Neural cell (in vitro differentiated cells): ENCODE data around the gene ITGB3. TPM values are rescaled to one million over a fixed set of nuclear protein-coding genes. Genes with fewer than 3 reads are reported as not detected.
"Not testable (repeated sequence)": the region's sequence is repeated elsewhere in the genome, so short reads cannot be mapped to it uniquely, and the experiment has no call there.

Experiments used
- H2AFZ ChIP-seq: fragments of 200-600, 300-800 bp; sonication (generic), shearing (Covaris generic); 2 replicates; pipeline ENCODE4 v1.6.0; 2014; ENCODE audit warnings: low read depth, mild to moderate bottlenecking, antibody characterized with exemption, low read length, moderate library complexity
- H3F3A ChIP-seq: fragments of 200-600 bp; shearing (Covaris generic); 2 replicates; pipeline ENCODE4 v1.6.1; 2016; ENCODE audit warnings: mild to moderate bottlenecking, moderate library complexity, mixed read lengths, antibody characterized with exemption, low read length; ENCODE audit not compliant: insufficient read depth, poor library complexity, severe bottlenecking
- H3K27ac ChIP-seq: fragments of 200-600, 300-800 bp; sonication (generic), shearing (Covaris generic); 2 replicates; pipeline ENCODE4 v1.5.1; 2014; ENCODE audit warnings: mild to moderate bottlenecking, low read length, moderate library complexity
- H3K27me3 ChIP-seq: fragments of 300-800, 200-600 bp; sonication (generic), shearing (Covaris generic); 2 replicates; pipeline ENCODE4 v1.6.0; 2014; ENCODE audit warnings: mild to moderate bottlenecking, low read depth, low read length, moderate library complexity; ENCODE audit not compliant: insufficient read depth
- H3K36me3 ChIP-seq: fragments of 300-800, 200-600 bp; sonication (generic), shearing (Covaris generic); 2 replicates; pipeline ENCODE4 v1.5.1; 2014; ENCODE audit warnings: mild to moderate bottlenecking, antibody characterized with exemption, low read length, moderate library complexity; ENCODE audit not compliant: insufficient read depth
- H3K4me2 ChIP-seq: fragments of 300-800, 200-600 bp; sonication (generic), shearing (Covaris generic); 2 replicates; pipeline ENCODE4 v1.6.0; 2014; ENCODE audit warnings: mild to moderate bottlenecking, low read length
- H3K4me3 ChIP-seq: fragments of 300-800, 200-600 bp; sonication (generic), shearing (Covaris generic); 2 replicates; pipeline ENCODE4 v1.5.1; 2014; ENCODE audit warnings: mild to moderate bottlenecking, low read length, moderate library complexity
- H3K79me2 ChIP-seq: fragments of 200-600 bp; shearing (Covaris generic); replicated peaks from 2 replicates; pipeline ENCODE4 v1.6.0; 2014; ENCODE audit warnings: mild to moderate bottlenecking, low read length, moderate library complexity; ENCODE audit not compliant: insufficient read depth
- H3K9ac ChIP-seq: fragments of 300-800, 200-600 bp; sonication (generic), shearing (Covaris generic); 2 replicates; pipeline ENCODE4 v1.6.1; 2016; ENCODE audit warnings: mild to moderate bottlenecking, low read length, mixed read lengths
- H3K9me2 ChIP-seq: fragments of 200-600 bp; shearing (Covaris generic); 2 replicates; pipeline ENCODE4 v1.6.1; 2016; ENCODE audit warnings: mild to moderate bottlenecking, low read length, mixed read lengths; ENCODE audit not compliant: insufficient read depth
- H3K9me3 ChIP-seq: fragments of 200-600, 300-800 bp; sonication (generic), shearing (Covaris generic); 2 replicates; pipeline ENCODE4 v1.6.1; 2016; ENCODE audit warnings: mild to moderate bottlenecking, mixed run types, low read length, moderate library complexity, mixed read lengths
- H4K20me1 ChIP-seq: fragments of 200-600 bp; shearing (Covaris generic); 2 replicates; pipeline ENCODE4 v1.6.1; 2016; ENCODE audit warnings: mild to moderate bottlenecking, mixed run types; ENCODE audit not compliant: insufficient read depth
- CTCF ChIP-seq: fragments of 450-650 bp; IDR thresholded peaks from 2 replicates; pipeline ENCODE4 v1.5.1; 2014; ENCODE audit warnings: antibody characterized with exemption, mild to moderate bottlenecking, moderate library complexity; ENCODE audit not compliant: poor library complexity, severe bottlenecking
- EP300 ChIP-seq: fragments of 450-650 bp; conservative IDR thresholded peaks from 2 replicates; pipeline ENCODE4 v1.6.1; 2014; ENCODE audit warnings: antibody characterized with exemption, mild to moderate bottlenecking, moderate library complexity; ENCODE audit not compliant: poor library complexity, severe bottlenecking
- EZH2 ChIP-seq: fragments of 200-600, 300-800 bp; shearing (Covaris generic), sonication (generic); IDR thresholded peaks from 2 replicates; pipeline ENCODE4 v1.6.1; 2014; ENCODE audit warnings: antibody characterized with exemption, low read length, borderline replicate concordance, mild to moderate bottlenecking; ENCODE audit not compliant: insufficient read depth, poor library complexity, severe bottlenecking
- MXI1 ChIP-seq: fragments of 450-650 bp; conservative IDR thresholded peaks from 2 replicates; pipeline ENCODE4 v1.6.1; 2014; ENCODE audit warnings: antibody characterized with exemption, mild to moderate bottlenecking; ENCODE audit not compliant: poor library complexity, severe bottlenecking
- POLR2AphosphoS5 ChIP-seq: IDR thresholded peaks from 2 replicates; pipeline ENCODE4 v1.6.1; 2012
- RAD21 ChIP-seq: fragments of 450-650 bp; conservative IDR thresholded peaks from 2 replicates; pipeline ENCODE4 v1.6.1; 2014; ENCODE audit warnings: antibody characterized with exemption, mild to moderate bottlenecking, moderate library complexity
- REST ChIP-seq: IDR thresholded peaks from 2 replicates; pipeline ENCODE4 v1.6.1; 2012; ENCODE audit warnings: borderline replicate concordance
- SMC3 ChIP-seq: fragments of 450-650 bp; conservative IDR thresholded peaks from 2 replicates; pipeline ENCODE4 v1.6.1; 2014; ENCODE audit warnings: antibody characterized with exemption, mild to moderate bottlenecking, moderate library complexity; ENCODE audit not compliant: poor library complexity
- TAF1 ChIP-seq: IDR thresholded peaks from 2 replicates; pipeline ENCODE4 v1.6.1; 2012; ENCODE audit warnings: low read depth
- polyA plus RNA-seq: library from polyadenylated mRNA; depleted of rRNA; stranded (reverse); fragments of >200 nt; gene quantifications from 2 replicates; pipeline ENCODE4 v1.2.3, GENCODE V29; 2014

ITGB3 gene
- polyA plus RNA-seq, 1 donor from 2014 or later, result not detected

- H3K4me2 ChIP-seq, result no peak overlapping the region
Measured at GRCh38 chr17:47266782-47267181, 13.2 kb downstream of the ITGB3 start.

DNA sequence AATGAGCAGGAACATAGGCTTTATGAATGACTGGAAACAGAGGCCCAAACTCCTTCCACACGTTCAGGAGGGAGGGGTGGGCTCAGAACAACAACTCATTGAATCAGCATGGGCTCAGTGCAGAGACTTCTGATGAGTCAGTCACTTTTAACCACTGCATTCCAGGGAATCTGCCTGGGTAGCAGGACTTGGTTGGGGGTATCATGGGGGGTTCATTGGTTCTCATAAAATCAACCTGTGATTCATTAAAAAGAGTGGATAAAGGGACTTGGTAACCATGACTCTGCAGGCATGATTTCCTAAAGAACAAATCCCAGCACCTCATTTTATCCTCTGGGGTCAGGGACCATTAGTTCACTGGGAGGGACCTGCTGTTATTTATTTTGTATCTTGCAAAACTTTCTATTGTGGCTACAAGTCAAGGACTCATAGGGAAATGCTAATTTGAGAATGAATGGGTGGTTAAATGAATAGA, 13.8 kb downstream of the ITGB3 start:
- no peaks in the 10 kb centered on the region for H4K20me1 ChIP-seq
- no peak overlapping the region for H3K9ac ChIP-seq
- no peaks in the 10 kb centered on the region for H3K27me3 ChIP-seq
- no peak overlapping the region for H2AFZ ChIP-seq
- no peaks in the 10 kb centered on the region for H3K36me3 ChIP-seq
- H3F3A ChIP-seq, result no peaks in the 10 kb centered on the region
- no peak overlapping the region for H3K27ac ChIP-seq
- no peak overlapping the region for H3K4me2 ChIP-seq
- no peak overlapping the region for H3K4me3 ChIP-seq
- H3K79me2 ChIP-seq, result no peaks in the 10 kb centered on the region
- H3K9me3 ChIP-seq, result no peaks in the 10 kb centered on the region
- H3K9me2 ChIP-seq, result no peaks in the 10 kb centered on the region
- TF ChIP-seq REST, result no peak

More at GRCh38 chr17:47266782-47267181, 13.2 kb downstream of the ITGB3 start:
- Histone ChIP-seq H3K9me2 (no peaks in the 10 kb centered on the region), H3K4me3 (no peak overlapping the region), H3K79me2 (no peaks in the 10 kb centered on the region), H3K27ac (no peak overlapping the region), H4K20me1 (no peaks in the 10 kb centered on the region), H3K9me3 (no peaks in the 10 kb centered on the region), H3K36me3 (no peaks in the 10 kb centered on the region), H3K9ac (no peak overlapping the region), H3K27me3 (no peaks in the 10 kb centered on the region), H3F3A (no peaks in the 10 kb centered on the region), H2AFZ (no peak overlapping the region)
- TF ChIP-seq CTCF (no peak), EZH2 (no peak), RAD21 (no peak), POLR2AphosphoS5 (no peak), TAF1 (no peak), MXI1 (no peak), SMC3 (no peak), REST (no peak), EP300 (no peak)

DNA sequence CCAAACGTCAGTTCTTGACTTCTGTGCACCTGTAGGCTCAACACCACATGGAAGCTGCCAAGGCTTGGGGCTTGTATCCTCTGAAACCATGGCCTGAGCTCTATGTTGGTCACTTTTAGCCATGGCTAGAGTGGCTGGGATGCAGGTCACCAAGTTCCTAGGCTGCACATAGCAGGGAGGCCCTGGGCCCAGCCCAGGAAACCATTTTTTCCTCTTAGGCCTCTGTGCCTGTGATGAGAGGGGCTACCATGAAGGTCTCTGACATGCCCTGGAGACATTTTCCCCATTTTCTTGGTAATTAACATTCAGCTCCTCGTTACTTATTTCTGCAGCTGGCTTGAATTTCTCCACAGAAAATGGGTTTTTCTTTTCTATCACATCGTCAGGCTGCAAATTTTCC, 15.3 kb downstream of the ITGB3 start:
- not testable (repeated sequence) for H3K4me3 ChIP-seq, H3K9me3 ChIP-seq, H3K9ac ChIP-seq, H2AFZ ChIP-seq, H3K4me2 ChIP-seq, H4K20me1 ChIP-seq, H3K79me2 ChIP-seq, H3F3A ChIP-seq, H3K27ac ChIP-seq, H3K27me3 ChIP-seq, H3K9me2 ChIP-seq, H3K36me3 ChIP-seq

DNA sequence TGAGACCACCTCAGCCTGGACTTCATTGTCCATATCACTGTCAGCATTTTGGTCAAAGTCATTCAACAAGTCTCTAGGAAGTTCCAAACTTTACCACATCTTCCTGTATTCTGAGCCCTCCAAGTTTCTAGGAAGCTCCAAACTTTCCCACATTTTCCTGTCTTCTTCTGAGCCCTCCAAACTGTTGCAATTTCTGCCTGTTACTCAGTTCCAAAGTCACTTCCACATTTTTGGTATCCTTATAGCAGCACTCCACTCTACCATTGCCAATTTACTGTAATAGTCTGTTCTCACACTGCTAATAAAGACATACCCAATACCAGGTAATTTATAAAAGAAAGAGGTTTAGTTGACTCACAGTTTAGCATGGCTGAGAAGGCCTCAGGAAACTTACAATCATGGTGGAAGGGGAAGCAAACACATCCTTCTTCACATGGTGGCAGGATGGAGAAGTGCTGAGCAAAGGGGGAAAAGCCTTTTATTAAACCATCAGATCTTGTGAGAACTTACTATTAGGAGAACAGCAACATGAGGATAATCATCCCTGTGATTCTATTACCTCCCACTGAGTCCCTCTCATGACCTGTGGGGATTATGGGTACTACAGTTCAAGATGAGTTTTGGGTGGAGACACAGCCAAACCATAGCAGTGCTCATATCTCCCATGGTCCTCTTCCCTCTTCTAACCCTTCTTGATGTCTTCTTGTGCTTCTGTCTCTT, 16.1 kb downstream of the ITGB3 start:
- not testable (repeated sequence) for H3K79me2 ChIP-seq, H4K20me1 ChIP-seq, H3K4me3 ChIP-seq, H3K27me3 ChIP-seq, H3K27ac ChIP-seq, H3F3A ChIP-seq, H3K9me2 ChIP-seq, H3K9ac ChIP-seq, H3K4me2 ChIP-seq, H3K36me3 ChIP-seq, H3K9me3 ChIP-seq, H2AFZ ChIP-seq
